Neutrophil (primary cell): ENCODE measurements around the gene CDC20.

ENCODE experiments used
- H3K27ac ChIP-seq: fragments of 200-600 bp; sonication (generic); 2 replicates; pipeline ENCODE4 v1.5.1; 2016; ENCODE audit warnings: mild to moderate bottlenecking, moderate library complexity
- H3K27me3 ChIP-seq: fragments of 200-600 bp; sonication (generic); 2 replicates; pipeline ENCODE4 v1.6.0; 2016; ENCODE audit warnings: mild to moderate bottlenecking
- H3K36me3 ChIP-seq: fragments of 200-600 bp; sonication (generic); 2 replicates; pipeline ENCODE4 v1.5.1; 2017
- H3K4me1 ChIP-seq, 2 experiments: fragments of 200-600 bp in 1 of 2; sonication (generic) in 1 of 2; 1 replicate in 1 of 2; 2 replicates in 1 of 2; pipeline versions ENCODE4 v1.5.1 to v1.6.1; 2013 to 2016; ENCODE audit warnings: low read depth in 1 of 2, low read length in 1 of 2, mild to moderate bottlenecking in 1 of 2, moderate library complexity in 1 of 2; ENCODE audit not compliant: control insufficient read depth in 1 of 2, insufficient read depth in 1 of 2
- H3K4me3 ChIP-seq, 2 experiments: fragments of 200-600 bp in 1 of 2; sonication (generic) in 1 of 2; 1 replicate in 1 of 2; 2 replicates in 1 of 2; pipeline ENCODE4 v1.5.1; 2013 to 2016; ENCODE audit warnings: low read depth in 1 of 2, low read length in 1 of 2, mild to moderate bottlenecking in 1 of 2, moderate library complexity in 1 of 2
- H3K9me3 ChIP-seq: fragments of 200-600 bp; sonication (generic); 2 replicates; pipeline ENCODE4 v1.5.1; 2016
- TF ChIP-seq, protein P1 (sequence below): fragments of 200-600 bp; sonication (generic); IDR thresholded peaks from 2 replicates; pipeline ENCODE4 v1.5.1; 2016; ENCODE audit warnings: antibody characterized with exemption

CDC20 gene

DNA sequence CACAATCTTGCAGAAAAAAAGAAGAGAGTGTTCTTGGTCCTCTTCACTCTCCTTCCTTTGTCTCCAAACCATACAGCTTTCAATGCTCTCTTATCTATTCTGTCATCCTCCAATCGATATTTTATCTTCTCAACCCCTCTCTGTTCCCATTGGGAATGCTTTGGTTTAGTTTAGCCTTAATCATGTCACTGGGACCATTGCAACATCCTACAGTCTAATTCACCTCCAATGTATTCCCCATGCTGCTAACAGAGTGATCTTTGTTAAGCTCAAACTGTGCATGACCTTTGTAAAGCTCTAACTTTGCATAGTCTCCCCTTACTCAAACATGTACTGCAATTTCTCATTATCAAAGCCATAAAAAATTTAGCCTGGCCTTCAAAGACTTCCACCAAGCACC, 18.2 kb upstream of the CDC20 start:
- Histone ChIP-seq H3K36me3 (no peaks in the 10 kb centered on the region), H3K9me3 (no peaks in the 10 kb centered on the region), H3K27me3 (no peaks in the 10 kb centered on the region), H3K4me3 (no peak overlapping the region), H3K27ac (no peak overlapping the region), H3K4me1 (no peaks in the 10 kb centered on the region)
- TF ChIP-seq, protein P1, sequence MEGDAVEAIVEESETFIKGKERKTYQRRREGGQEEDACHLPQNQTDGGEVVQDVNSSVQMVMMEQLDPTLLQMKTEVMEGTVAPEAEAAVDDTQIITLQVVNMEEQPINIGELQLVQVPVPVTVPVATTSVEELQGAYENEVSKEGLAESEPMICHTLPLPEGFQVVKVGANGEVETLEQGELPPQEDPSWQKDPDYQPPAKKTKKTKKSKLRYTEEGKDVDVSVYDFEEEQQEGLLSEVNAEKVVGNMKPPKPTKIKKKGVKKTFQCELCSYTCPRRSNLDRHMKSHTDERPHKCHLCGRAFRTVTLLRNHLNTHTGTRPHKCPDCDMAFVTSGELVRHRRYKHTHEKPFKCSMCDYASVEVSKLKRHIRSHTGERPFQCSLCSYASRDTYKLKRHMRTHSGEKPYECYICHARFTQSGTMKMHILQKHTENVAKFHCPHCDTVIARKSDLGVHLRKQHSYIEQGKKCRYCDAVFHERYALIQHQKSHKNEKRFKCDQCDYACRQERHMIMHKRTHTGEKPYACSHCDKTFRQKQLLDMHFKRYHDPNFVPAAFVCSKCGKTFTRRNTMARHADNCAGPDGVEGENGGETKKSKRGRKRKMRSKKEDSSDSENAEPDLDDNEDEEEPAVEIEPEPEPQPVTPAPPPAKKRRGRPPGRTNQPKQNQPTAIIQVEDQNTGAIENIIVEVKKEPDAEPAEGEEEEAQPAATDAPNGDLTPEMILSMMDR, result no peak

DNA sequence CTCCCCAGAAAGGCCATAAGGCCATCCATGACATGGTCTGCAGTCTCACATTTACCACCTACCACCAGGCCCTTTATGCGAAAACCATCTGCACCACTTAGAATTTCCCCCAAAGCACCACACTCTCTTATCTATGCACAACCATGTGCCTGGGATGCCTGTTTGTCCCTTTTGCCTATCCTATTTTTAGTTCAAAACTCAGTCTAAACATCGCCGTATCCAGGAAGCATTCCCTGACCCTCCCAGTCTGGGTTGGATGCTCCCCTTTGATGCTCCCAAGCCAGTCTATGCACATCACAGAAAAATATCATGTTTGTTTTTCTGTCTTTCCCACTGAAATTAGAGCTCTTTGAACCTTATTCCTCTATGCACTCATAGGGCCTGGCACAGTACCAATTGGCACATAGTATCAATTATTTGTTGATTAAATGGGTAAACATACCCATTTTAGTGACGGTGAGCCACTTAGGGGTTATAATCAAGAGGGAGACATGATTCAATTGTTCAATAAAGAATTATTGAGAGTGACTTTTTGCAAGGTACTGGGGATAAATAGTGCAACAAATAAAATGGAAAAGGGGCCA, 14.4 kb upstream of the CDC20 start:
- no peaks in the 10 kb centered on the region for H3K27me3 ChIP-seq
- TF ChIP-seq, protein P1, result no peak
- H3K36me3 ChIP-seq, result no peaks in the 10 kb centered on the region

DNA sequence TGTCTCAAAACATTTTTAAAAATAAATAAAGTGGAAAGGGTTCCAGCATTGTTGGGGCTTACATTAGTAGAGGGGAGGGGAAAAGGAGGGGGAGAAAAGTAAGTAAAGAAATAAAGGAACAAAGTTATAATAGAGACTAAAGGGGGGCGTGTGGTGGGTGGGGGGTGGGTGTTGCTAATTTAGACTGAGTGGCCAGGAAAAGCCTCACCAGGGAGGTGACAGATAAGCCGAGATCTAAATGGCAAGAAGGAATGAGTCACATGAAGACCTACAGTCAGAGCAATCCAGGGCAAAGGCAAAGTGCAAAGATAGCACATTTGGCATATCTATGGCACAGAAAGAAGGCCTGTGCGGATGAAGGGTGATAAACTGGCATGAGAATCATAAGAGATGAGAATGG, 13.7 kb upstream of the CDC20 start:
- Histone ChIP-seq H3K27me3 (no peaks in the 10 kb centered on the region), H3K4me3 (no peak overlapping the region), H3K36me3 (no peaks in the 10 kb centered on the region), H3K4me1 (peaks cover 7 to 8% of the 10 kb centered on the region in 2 experiments), H3K9me3 (no peaks in the 10 kb centered on the region), H3K27ac (no peak overlapping the region)
- TF ChIP-seq, protein P1, result no peak

More for the DNA sequence above, 14.4 kb upstream of the CDC20 start:
- H3K4me1 ChIP-seq, result peaks cover 0 to under 1% of the 10 kb centered on the region in 2 experiments
- H3K4me3 ChIP-seq, result no peak overlapping the region
- no peaks in the 10 kb centered on the region for H3K9me3 ChIP-seq
- H3K27ac ChIP-seq, result no peak overlapping the region

DNA sequence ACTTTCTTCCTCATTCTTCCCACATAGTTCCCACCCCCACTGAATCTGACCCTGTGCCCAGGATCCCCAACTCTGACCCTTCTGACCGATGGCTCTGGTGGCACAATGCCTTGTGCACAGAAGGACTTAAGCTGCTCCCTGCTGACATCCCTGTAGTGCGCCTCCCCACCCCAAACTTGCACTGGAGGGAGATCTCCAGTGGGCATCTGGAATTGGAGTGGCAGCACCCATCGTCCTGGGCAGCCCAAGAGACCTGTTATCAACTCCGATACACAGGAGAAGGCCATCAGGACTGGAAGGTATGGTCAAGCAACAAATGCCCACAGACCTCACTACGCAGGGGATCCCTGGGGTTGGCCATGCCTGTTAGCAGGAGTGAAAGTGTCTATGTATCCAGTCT, 12.1 kb upstream of the CDC20 start:
- Histone ChIP-seq H3K27me3 (no peaks in the 10 kb centered on the region), H3K36me3 (no peaks in the 10 kb centered on the region), H3K4me1 (peaks cover 8 to 9% of the 10 kb centered on the region in 2 experiments), H3K9me3 (no peaks in the 10 kb centered on the region), H3K27ac (no peak overlapping the region), H3K4me3 (no peak overlapping the region)
- TF ChIP-seq, protein P1, result no peak

DNA sequence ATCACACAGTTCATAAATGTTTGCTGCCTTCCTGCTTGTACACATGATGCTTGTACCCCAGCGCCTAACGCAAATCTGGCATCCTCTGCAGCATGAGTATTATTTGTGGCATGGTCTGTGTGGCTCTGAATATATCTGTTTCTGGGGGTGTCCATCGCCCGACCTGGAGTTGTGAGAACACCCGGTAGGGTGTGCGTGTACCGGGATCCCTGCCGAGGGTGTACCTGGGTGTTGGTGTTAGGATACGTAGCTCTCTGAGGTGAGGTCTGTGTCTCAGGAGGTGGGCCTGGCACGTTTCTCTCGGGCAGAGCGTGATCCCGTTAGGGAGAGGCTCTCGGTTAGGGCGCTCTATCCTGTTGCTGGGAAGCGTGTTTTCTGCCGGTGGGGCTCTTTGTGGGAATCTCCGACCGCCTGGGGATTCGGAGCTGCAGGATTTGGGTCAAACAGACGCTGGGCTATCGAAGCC, 10.4 kb upstream of the CDC20 start:
- Histone ChIP-seq H3K27me3 (no peaks in the 10 kb centered on the region), H3K27ac (peak overlapping the region; percentile 95), H3K36me3 (no peaks in the 10 kb centered on the region), H3K9me3 (no peaks in the 10 kb centered on the region), H3K4me3 (peak overlapping the region; percentile 51 to 55), H3K4me1 (peaks cover 8 to 9% of the 10 kb centered on the region in 2 experiments)
- TF ChIP-seq, protein P1, result no peak
